ENCODE results near the gene EPB41L1.

EPB41L1 gene

GRCh38 chr20:36251426-36251825, 96.9 kb downstream of the EPB41L1 start:
- in situ Hi-C loops (cut with MboI; ENCODE audit: low sequenced_read_pairs, unreplicated experiment), result no loop called here
- TF ChIP-seq CTCF (IDR thresholded peaks at IDR 0.05; ENCODE audit: borderline replicate concordance, control extremely low read depth, extremely low read depth, insufficient read depth, missing control alignments), result no peak
- DNase-seq (ENCODE audit: low spot score), result no peak

GRCh38 chr20:36252511-36252910, 98.0 kb downstream of the EPB41L1 start:
- no peak for TF ChIP-seq CTCF (IDR thresholded peaks at IDR 0.05; ENCODE audit: borderline replicate concordance, control extremely low read depth, extremely low read depth, insufficient read depth, missing control alignments)
- DNase-seq (ENCODE audit: low spot score), result no peak
- in situ Hi-C loops (cut with MboI; ENCODE audit: low sequenced_read_pairs, unreplicated experiment), result no loop called here

- TF ChIP-seq CTCF (IDR thresholded peaks at IDR 0.05; ENCODE audit: borderline replicate concordance, control extremely low read depth, extremely low read depth, insufficient read depth, missing control alignments), result no peak
- in situ Hi-C loops (cut with MboI; ENCODE audit: low sequenced_read_pairs, unreplicated experiment), result no loop called here
- DNase-seq (ENCODE audit: low spot score), result no peak
Measured at GRCh38 chr20:36253036-36253435, 98.5 kb downstream of the EPB41L1 start.

- DNase-seq (ENCODE audit: low spot score), result no peak
- in situ Hi-C loops (cut with MboI; ENCODE audit: low sequenced_read_pairs, unreplicated experiment), result no loop called here
- no peak for TF ChIP-seq CTCF (IDR thresholded peaks at IDR 0.05; ENCODE audit: borderline replicate concordance, control extremely low read depth, extremely low read depth, insufficient read depth, missing control alignments)
Measured at GRCh38 chr20:36254076-36254475, 99.5 kb downstream of the EPB41L1 start.

- DNase-seq (ENCODE audit: low spot score), result no peak
- TF ChIP-seq CTCF (IDR thresholded peaks at IDR 0.05; ENCODE audit: borderline replicate concordance, control extremely low read depth, extremely low read depth, insufficient read depth, missing control alignments), result no peak
- in situ Hi-C loops (cut with MboI; ENCODE audit: low sequenced_read_pairs, unreplicated experiment), result no loop called here
Measured at GRCh38 chr20:36255445-36255844, 100.9 kb downstream of the EPB41L1 start.

GRCh38 chr20:36259177-36260061, 104.9 kb downstream of the EPB41L1 start:
- in situ Hi-C loops (cut with MboI; ENCODE audit: low sequenced_read_pairs, unreplicated experiment), result no loop called here
- no peak for TF ChIP-seq CTCF (IDR thresholded peaks at IDR 0.05; ENCODE audit: borderline replicate concordance, control extremely low read depth, extremely low read depth, insufficient read depth, missing control alignments)
- DNase-seq (ENCODE audit: low spot score), result no peak
